Measurements from ENCODE around the gene LEPROT.

LEPROT gene

DNA sequence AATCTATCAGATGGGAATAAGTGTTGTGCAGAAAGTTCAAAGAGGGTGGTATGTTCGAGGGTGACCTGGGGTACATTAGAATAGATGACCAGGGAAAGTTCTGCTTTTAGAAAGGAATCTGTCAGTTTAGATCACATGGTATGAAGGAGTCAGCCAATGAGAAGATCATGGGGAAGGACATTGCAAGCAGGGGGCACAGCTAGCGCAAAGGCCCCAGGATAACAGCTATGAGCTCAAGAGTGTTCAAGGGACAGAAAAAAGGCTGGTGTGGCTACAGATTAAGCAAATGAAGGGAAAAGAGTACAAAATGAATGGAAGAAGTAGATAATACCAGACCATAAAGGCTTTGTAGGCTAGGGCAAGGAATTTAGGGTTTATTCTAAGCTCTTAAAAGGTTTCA lies 8.6 kb downstream of the LEPROT start (continued):
- TF ChIP-seq, protein P1, sequence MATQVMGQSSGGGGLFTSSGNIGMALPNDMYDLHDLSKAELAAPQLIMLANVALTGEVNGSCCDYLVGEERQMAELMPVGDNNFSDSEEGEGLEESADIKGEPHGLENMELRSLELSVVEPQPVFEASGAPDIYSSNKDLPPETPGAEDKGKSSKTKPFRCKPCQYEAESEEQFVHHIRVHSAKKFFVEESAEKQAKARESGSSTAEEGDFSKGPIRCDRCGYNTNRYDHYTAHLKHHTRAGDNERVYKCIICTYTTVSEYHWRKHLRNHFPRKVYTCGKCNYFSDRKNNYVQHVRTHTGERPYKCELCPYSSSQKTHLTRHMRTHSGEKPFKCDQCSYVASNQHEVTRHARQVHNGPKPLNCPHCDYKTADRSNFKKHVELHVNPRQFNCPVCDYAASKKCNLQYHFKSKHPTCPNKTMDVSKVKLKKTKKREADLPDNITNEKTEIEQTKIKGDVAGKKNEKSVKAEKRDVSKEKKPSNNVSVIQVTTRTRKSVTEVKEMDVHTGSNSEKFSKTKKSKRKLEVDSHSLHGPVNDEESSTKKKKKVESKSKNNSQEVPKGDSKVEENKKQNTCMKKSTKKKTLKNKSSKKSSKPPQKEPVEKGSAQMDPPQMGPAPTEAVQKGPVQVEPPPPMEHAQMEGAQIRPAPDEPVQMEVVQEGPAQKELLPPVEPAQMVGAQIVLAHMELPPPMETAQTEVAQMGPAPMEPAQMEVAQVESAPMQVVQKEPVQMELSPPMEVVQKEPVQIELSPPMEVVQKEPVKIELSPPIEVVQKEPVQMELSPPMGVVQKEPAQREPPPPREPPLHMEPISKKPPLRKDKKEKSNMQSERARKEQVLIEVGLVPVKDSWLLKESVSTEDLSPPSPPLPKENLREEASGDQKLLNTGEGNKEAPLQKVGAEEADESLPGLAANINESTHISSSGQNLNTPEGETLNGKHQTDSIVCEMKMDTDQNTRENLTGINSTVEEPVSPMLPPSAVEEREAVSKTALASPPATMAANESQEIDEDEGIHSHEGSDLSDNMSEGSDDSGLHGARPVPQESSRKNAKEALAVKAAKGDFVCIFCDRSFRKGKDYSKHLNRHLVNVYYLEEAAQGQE (tag by site-specific recombination; IDR thresholded peaks at IDR 0.05), result no peak
- TF ChIP-seq ZNF140 (tag by site-specific recombination; IDR thresholded peaks at IDR 0.05), result no peak

DNA sequence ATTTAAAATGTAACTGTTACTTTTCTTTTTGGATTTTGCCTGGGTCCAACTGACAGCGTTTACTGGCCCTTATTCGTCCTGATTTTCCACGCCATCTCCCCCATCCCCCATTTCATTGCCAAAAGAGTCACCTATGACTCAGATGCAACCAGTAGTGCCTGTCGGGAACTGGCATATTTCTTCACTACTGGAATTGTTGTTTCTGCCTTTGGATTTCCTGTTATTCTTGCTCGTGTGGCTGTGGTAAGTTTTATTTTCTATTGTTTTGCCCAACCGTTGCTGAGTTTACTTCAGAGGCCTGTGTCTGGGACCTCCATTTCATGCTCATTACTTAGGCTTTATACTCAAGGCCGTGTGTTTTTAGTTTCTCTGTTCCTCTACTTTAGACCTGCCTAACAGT lies 9.3 kb downstream of the LEPROT start:
- H3K4me1 ChIP-seq (ENCODE audit: control insufficient read depth, insufficient read depth, low read length), result no peaks in the 10 kb centered on the region
- H3K9me3 ChIP-seq (ENCODE audit: control insufficient read depth, insufficient read depth, low read depth, low read length), result no peaks in the 10 kb centered on the region
- CTCF ChIA-PET, result interaction anchor here (0.7 to 4.0 kb wide), 11 partner anchors 9 to 1027 kb away, joined by 3 to 23 read pairs (median 3); no protein-coding TSS in a partner anchor
- peaks cover 5 to 55% of the 10 kb centered on the region in 2 experiments for H3K36me3 ChIP-seq (ENCODE audit: control insufficient read depth in 2 of 2, insufficient read depth in 1 of 2, low read length in 2 of 2)
- POLR2A ChIA-PET, result interaction anchor here (0.6 to 1.2 kb wide), 2 partner anchors 10 to 19 kb away, joined by 3 to 5 read pairs; partner anchors contain the start of genes LEPR and LEPROT
- no peak overlapping the region for H3K4me3 ChIP-seq (ENCODE audit: low read depth, low read length)
- TF ChIP-seq ZNF121 (tag by site-specific recombination; IDR thresholded peaks at IDR 0.05), result no peak
- no peak for TF ChIP-seq ZNF10 (tag by site-specific recombination; IDR thresholded peaks at IDR 0.05)
- no peak for TF ChIP-seq ZNF138 (tag by site-specific recombination; IDR thresholded peaks at IDR 0.05; ENCODE audit: borderline replicate concordance)
- no peak for TF ChIP-seq ZNF473 (tag by site-specific recombination; IDR thresholded peaks at IDR 0.05)
- no peak for TF ChIP-seq ZNF280D (tag by site-specific recombination; IDR thresholded peaks at IDR 0.05)
- no peak for TF ChIP-seq KLF1 (tag by site-specific recombination; IDR thresholded peaks at IDR 0.05)
- no peak for TF ChIP-seq ZNF830 (tag by site-specific recombination; IDR thresholded peaks at IDR 0.05; ENCODE audit: low read depth)
- TF ChIP-seq ZNF791 (tag by site-specific recombination; IDR thresholded peaks at IDR 0.05), result no peak
- TF ChIP-seq ZNF544 (tag by site-specific recombination; IDR thresholded peaks at IDR 0.05), result no peak
- no peak for TF ChIP-seq ZNF324 (tag by site-specific recombination; IDR thresholded peaks at IDR 0.05)
- no peak for TF ChIP-seq ZNF654 (tag by site-specific recombination; IDR thresholded peaks at IDR 0.05; ENCODE audit: low read depth)
- no peak for TF ChIP-seq PBX3 (CRISPR knock-in tag; IDR thresholded peaks at IDR 0.05)
- no peak for TF ChIP-seq KLF9 (tag by site-specific recombination; IDR thresholded peaks at IDR 0.05; ENCODE audit: low read depth)
- no peak overlapping the region for H3K27ac ChIP-seq (ENCODE audit: extremely low read depth, low read depth, low read length)

DNA sequence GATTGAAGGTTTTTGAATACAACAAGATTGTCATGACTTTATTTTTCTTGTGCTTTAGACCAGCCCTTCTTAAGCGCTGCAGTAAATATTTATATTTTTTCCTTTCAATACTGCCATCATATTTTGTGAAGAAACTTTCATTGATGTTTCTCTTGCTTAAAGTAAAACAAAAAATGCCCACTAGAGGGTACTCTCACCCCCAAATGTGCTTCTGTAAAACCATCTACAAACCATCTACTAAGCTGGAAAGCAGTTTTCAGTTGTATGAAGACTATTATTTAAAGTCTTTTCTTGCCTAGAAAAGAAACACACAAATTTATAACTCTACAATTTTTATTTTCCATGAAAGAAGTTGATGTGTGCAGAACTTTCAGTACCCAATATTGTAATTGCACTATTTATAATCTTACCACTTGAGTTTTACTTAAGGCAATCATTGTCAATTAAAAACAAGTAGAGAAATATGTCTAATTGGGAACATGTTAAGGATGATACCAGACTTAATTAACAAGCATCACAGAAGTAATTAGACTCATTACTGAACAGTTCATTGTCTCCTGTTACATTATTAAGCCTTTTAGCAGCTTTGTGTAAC lies 10.7 kb downstream of the LEPROT start:
- ChIA-PET CTCF (interaction anchor here (0.6 to 4.0 kb wide), 22 partner anchors 8 to 462 kb away, joined by 3 to 23 read pairs (median 4); no protein-coding TSS in a partner anchor), POLR2A (no interaction called here)
- Histone ChIP-seq H3K4me3 (ENCODE audit: low read depth, low read length) (no peak overlapping the region), H3K9me3 (ENCODE audit: control insufficient read depth, insufficient read depth, low read depth, low read length) (no peaks in the 10 kb centered on the region), H3K27ac (ENCODE audit: extremely low read depth, low read depth, low read length) (no peak overlapping the region), H3K4me1 (ENCODE audit: control insufficient read depth, insufficient read depth, low read length) (no peaks in the 10 kb centered on the region), H3K36me3 (ENCODE audit: control insufficient read depth in 2 of 2, insufficient read depth in 1 of 2, low read length in 2 of 2) (peaks cover 5 to 43% of the 10 kb centered on the region in 2 experiments)
- TF ChIP-seq ZNF654 (tag by site-specific recombination; IDR thresholded peaks at IDR 0.05; ENCODE audit: low read depth) (peak; percentile 67), KLF8 (tag by site-specific recombination; IDR thresholded peaks at IDR 0.05) (no peak), ZNF488 (tag by site-specific recombination; IDR thresholded peaks at IDR 0.05) (no peak), ZNF211 (tag by site-specific recombination; IDR thresholded peaks at IDR 0.05; ENCODE audit: low read depth) (no peak), ZNF660 (tag by site-specific recombination; IDR thresholded peaks at IDR 0.05) (0 out of 2 replicates have a peak, but pooled peaks have one; percentile 42), ZNF501 (tag by site-specific recombination; IDR thresholded peaks at IDR 0.05) (0 out of 2 replicates have a peak, but pooled peaks have one; percentile 38)
- TF ChIP-seq, protein P2, sequence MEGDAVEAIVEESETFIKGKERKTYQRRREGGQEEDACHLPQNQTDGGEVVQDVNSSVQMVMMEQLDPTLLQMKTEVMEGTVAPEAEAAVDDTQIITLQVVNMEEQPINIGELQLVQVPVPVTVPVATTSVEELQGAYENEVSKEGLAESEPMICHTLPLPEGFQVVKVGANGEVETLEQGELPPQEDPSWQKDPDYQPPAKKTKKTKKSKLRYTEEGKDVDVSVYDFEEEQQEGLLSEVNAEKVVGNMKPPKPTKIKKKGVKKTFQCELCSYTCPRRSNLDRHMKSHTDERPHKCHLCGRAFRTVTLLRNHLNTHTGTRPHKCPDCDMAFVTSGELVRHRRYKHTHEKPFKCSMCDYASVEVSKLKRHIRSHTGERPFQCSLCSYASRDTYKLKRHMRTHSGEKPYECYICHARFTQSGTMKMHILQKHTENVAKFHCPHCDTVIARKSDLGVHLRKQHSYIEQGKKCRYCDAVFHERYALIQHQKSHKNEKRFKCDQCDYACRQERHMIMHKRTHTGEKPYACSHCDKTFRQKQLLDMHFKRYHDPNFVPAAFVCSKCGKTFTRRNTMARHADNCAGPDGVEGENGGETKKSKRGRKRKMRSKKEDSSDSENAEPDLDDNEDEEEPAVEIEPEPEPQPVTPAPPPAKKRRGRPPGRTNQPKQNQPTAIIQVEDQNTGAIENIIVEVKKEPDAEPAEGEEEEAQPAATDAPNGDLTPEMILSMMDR (tag by site-specific recombination; IDR thresholded peaks at IDR 0.05), result 0 out of 2 replicates have a peak, but pooled peaks have one; percentile 7

Measured in HEK293 (cell line).